ENCODE measurements around the gene MBD5.

- TF ChIP-seq EZH2 (IDR thresholded peaks at IDR 0.05; ENCODE audit: borderline replicate concordance, low read depth, low read length, severe bottlenecking) (no peak), CTCF (IDR thresholded peaks at IDR 0.05; ENCODE audit: borderline replicate concordance, extremely low read depth, low read length, poor library complexity, severe bottlenecking) (no peak)
Measured at GRCh38 chr2:148251993-148252392, 231.1 kb downstream of the MBD5 start.
